T-helper 1 cell treated with Interleukin-12 subunit alpha and Interleukin-12 subunit beta and Interleukin-4 antibody, amounts not matched to agents 30 ng/mL and 1 ng/mL, for 36 hours (primary cell): ENCODE data around the gene GATA2. TPM values are rescaled to one million over a fixed set of nuclear protein-coding genes. Genes with fewer than 3 reads are reported as not detected.

Experiments
- intact Hi-C: fragments of 100-400 bp; cut with micrococcal nuclease; formaldehyde crosslinking; loops from one replicate; pipeline ENCODE4 v1.15.1; 2024
- total RNA-seq: library from RNA; stranded (reverse); gene quantifications from 2 replicates; pipeline ENCODE4 v1.2.3, GENCODE V29; 2022

Gene GATA2
- total RNA-seq, 1 donor from 2014 or later = 0.15 TPM

GRCh38 chr3:128478576-128479506 lies 14.2 kb downstream of the GATA2 start:
- intact Hi-C loops = no loop called here

GRCh38 chr3:128476659-128477058 lies 16.3 kb downstream of the GATA2 start:
- intact Hi-C loops = no loop called here

DNA sequence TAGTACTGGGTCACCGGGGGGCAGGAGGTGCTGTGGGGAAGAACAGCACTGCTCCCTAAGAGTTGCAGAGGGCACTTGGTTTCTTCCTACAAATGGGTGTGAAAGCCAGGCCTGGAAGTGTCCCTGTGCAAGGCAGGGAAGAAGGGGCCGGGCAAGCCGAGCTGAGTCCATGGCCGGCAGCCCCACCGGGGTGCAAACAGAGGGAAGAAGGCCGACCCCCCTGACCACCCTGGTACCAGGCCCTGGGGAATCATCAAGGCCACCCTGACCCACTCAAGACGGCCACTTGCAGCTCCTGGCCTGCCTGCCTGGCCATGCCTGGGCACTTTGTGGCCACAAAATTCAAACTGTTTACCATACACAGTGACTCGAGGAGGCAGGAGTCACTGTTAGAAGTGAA lies 17.6 kb downstream of the GATA2 start:
- intact Hi-C loops = no loop called here

DNA sequence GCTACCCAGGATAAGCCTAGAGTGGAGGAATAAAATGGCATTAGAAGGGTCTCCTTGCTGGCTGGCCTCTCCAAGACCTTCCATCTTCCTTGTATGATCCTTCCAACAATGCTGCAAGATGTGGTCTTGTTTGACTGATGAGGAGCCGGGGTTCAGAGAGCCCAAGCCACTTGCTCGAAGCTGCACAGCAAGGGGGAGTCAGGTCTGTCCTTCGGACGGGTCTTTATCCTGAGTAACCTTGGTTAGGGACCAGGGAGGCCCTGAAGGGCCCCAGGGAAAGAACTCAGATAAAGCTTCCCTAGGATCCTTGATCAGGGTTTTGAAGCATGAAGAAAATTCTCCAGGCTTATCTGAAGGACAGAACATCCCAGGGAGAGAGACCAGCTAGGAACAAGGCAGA lies 19.3 kb downstream of the GATA2 start:
- intact Hi-C loops = no loop called here

DNA sequence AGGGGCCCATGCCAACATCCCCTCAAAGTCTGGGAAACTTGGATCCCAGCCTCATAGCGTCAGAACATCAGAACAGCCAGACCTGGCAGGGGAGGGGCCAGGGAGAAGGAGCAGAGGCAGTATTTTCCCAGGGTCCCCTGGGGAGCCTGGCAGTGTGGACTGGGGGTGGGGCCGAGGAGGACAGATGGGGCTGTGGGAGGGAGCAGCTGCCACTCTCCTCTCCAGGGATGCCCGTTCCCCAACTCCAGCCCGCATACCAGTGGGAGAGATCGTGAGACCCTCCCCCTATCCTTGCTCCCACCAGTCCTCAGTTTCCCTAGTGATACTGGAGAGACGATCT lies 19.9 kb downstream of the GATA2 start:
- intact Hi-C loops = no loop called here

- intact Hi-C loops = no loop called here
Observed at GRCh38 chr3:128472449-128473179, 20.4 kb downstream of the GATA2 start.

- intact Hi-C loops = no loop called here
Observed at GRCh38 chr3:128471720-128472119, 21.3 kb downstream of the GATA2 start.

DNA sequence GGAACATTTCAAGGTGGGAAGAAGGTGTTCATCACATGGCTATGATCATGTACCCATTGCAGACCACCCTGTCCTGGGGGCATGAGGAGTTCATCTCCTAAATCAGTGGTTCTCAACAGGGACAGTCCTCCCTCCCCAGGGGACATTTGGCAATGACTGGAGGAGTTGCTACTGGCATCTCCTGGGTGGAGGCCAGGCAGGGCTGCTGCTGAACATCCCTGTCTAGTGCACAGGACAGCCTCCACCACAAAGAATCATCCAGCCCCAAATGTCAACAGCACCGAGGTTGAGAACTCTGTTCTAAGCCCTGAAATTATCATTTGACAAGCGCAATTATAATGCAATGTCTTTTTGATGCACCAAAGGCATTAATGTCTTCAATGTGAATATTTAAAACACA lies 21.9 kb downstream of the GATA2 start:
- intact Hi-C loops = no loop called here

GRCh38 chr3:128470134-128470899 lies 22.7 kb downstream of the GATA2 start:
- intact Hi-C loops = no loop called here

DNA sequence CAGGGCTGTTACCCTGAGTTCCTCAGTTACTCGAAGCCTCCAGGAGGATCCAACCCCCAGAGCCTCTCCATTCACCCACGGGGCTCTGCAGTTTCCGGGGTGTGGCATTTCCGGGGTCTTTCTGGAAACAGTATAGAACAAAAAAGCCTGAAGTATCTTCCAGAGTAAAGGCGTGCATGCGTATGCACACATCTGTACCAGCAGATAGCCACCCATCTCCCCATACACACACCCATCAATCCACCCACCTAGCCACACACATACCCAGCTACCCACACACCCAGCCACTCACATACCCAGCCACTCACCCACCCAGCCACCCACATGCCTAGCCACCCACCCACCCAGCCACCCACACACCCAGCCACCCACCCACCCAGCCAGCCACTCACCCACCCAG lies 23.4 kb downstream of the GATA2 start:
- intact Hi-C loops = no loop called here

DNA sequence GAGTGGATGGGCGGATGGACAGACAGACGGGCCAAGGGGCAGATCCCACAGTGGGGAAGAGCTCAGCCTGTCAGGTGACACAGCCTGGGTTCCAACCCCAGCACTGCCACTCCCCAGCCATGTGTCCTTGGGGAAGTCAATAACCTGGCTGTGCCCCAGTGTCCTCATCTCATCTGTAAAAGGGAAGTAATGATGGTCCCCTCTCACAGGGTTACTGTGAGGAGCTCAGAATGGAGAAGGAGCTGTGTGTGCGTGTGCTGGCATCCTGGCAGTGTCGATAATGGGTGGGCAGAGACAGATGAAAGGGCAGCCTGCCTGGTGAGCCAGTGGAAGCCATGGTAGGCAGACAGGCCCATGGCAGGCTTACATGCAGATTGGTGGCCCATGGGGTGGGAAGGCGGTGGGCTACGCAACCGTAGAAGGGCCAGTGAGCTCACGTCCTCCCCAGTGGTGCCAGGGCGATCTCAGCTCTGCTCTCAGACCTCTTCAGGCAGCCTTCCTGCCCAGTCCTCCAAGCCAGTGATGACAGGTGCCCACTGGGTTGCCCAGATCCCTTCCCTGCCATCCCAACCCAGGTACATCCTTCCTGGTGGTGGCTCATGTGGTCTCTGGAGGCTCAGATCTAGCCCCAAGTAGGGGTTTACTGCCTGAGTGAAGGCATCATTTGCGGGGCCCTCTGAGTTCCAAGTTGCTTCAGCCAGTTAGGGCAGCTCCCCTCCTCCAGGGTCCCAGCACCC lies 24.0 kb downstream of the GATA2 start:
- intact Hi-C loops = no loop called here

- intact Hi-C loops = no loop called here
Observed at GRCh38 chr3:128468285-128468790, 24.7 kb downstream of the GATA2 start.

- intact Hi-C loops = loop anchor here (1.0 kb wide), 1 partner anchor 19 kb away; no protein-coding TSS in a partner anchor
Observed at GRCh38 chr3:128466840-128467541, 26.0 kb downstream of the GATA2 start, which contains the start of gene DNAJB8. DNAJB8 (minus strand) TSS chr3:128466890; CDS start chr3:128463245, 3,645 bp downstream.

GRCh38 chr3:128464702-128465101 lies 28.3 kb downstream of the GATA2 start:
- intact Hi-C loops = no loop called here

- intact Hi-C loops = no loop called here
Observed at GRCh38 chr3:128464188-128464587, 28.8 kb downstream of the GATA2 start.

- intact Hi-C loops = no loop called here
Observed at GRCh38 chr3:128463771-128464170, 29.2 kb downstream of the GATA2 start.

DNA sequence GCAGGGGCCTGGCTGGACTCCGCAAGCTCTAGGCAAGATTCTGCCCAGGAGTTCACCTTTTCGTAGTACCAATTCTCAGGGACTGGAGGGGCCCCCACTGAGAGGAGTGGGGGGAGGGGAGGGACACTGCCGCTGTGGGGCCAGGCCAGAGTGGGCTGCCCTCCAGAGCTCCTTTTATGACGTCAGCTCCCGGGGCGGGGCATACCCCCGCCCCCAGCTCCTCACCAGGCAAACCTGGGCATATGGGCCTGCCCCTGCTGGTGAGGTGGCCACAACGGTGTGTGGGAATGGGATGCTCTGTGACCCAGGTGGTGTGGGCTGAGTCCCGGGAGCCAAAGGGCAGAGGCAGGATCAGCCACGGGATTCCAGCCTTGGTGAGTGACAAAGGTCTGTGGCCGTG lies 29.6 kb downstream of the GATA2 start:
- intact Hi-C loops = no loop called here

DNA sequence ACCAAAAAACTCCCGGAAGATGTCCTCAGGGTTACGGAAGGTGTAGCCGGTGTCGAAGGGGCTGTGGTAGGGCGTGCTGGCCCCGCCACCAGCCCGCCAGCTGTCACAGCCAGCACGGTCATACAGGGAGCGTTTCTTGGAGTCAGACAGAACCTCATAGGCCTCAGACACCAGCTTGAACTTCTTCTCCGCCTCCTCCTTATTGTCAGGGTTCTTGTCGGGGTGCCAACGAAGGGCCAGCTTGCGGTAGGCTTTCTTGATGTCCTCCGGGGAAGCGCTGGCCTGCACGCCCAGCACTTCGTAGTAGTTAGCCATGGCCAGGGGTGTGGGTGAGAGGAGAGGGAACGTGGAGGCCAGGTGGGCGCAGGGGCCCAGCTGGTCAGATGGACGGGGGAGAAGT lies 30.1 kb downstream of the GATA2 start:
- intact Hi-C loops = no loop called here

DNA sequence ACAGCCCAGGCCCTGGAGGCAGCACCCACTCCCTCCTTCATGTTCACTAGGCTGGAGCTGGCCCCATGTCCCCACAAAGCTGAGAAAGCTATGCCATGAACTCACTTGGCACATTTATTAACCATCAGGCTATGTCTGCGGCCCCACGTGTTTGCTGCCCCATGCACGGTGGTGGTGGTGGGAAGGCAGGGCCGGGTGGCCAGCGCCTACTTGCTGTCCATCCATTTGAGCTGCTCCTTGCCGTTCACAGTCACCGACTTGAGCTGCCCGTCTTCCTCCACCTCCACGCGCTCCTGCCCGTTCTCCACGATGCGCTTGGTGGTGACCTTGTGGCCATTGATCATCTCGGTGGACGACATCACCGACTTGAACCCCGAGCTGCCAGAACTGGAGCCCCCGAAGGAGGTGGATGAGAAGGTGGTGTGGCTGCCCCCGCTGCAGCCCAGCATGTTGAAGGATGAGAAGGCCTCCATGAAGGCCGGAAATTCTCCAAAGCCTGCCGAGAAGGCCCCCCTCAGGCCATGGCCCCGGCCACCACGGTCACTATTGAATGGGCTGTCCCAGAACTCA lies 30.6 kb downstream of the GATA2 start:
- intact Hi-C loops = no loop called here

DNA sequence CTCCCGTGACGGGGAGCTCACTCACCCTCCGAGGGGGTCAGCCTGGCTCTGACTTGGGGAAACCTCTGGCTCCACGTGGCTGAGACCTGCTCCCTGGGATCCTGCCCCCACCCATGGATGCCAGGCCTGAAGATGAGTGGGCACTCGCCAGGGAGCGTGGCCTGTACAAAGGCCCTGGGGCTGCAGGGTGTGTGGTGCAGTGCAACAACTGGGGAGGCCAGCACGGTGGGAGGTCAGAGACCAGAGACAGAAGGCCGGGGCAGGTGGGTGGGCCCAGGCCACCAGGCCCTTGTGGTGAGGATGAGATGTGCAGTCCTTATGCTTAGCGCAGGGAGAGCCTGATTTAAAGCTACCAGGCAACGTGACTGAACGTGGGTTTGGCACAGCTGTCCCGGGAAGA lies 31.3 kb downstream of the GATA2 start:
- intact Hi-C loops = no loop called here
